GM12878 (cell line): ENCODE data around the gene CASK. TPM values are rescaled to one million over a fixed set of nuclear protein-coding genes. Genes with fewer than 3 reads are reported as not detected.
A peak's percentile ranks its signal among the peaks of the same experiment; 100 is the strongest.

Source experiments
- ATAC-seq: fragments of 200-7000 bp; cut with Tn5 transposase; 3 replicates; pipeline ENCODE4 v1.9.1; 2020; ENCODE audit warnings: mild to moderate bottlenecking, moderate library complexity
- BruUV-seq: library from RNA; stranded (reverse); fragments of 400-500 nt; replicated peaks from 2 replicates; lab custom pipeline; 2021; lab: Mats Ljungman, UMichigan
- CTCF ChIA-PET: fragments of 300-600 bp; sonication (Branson Sonifier 250); formaldehyde crosslinking; extraction: SDS; loops from one replicate; lab custom pipeline; 2021; ENCODE audit warnings: inconsistent platforms; lab: Yijun Ruan, JAX
- POLR2A ChIA-PET: fragments of 350-600 bp; formaldehyde crosslinking; extraction: SDS; loops from one replicate; lab custom pipeline; 2021; ENCODE audit warnings: inconsistent platforms; lab: Charles Lee
- RAD21 ChIA-PET: fragments of 300-600 bp; sonication (Branson Sonifier 250); formaldehyde crosslinking; loops from one replicate; lab custom pipeline; 2023; ENCODE audit warnings: antibody characterized with exemption; ENCODE audit not compliant: unreplicated experiment; lab: Charles Lee
- SMC1A ChIA-PET: fragments of 300-600 bp; sonication (Branson Sonifier 250); formaldehyde crosslinking; loops from one replicate; lab custom pipeline; 2023; ENCODE audit not compliant: unreplicated experiment, uncharacterized antibody; lab: Charles Lee
- DNase-seq: peaks from one replicate; pipeline ENCODE4 v3.0.0-alpha.2; 2011; ENCODE audit warnings: low read depth, low spot score
- FAIRE-seq: peaks from 3 replicates; lab custom pipeline; 2011; peaks lifted over from hg19 to GRCh38; lab: Jason Lieb, UNC
- H2AFZ ChIP-seq: 2 replicates; pipeline ENCODE4 v1.6.0; 2011; ENCODE audit warnings: low read depth, low read length, control low read depth; ENCODE audit not compliant: control insufficient read depth
- H3K27ac ChIP-seq: 2 replicates; pipeline ENCODE4 v1.5.1; 2011; ENCODE audit warnings: control low read depth; ENCODE audit not compliant: control insufficient read depth, insufficient read depth
- H3K27me3 ChIP-seq, 2 experiments: replicated peaks in 1 of 2; 2 replicates each; pipeline versions ENCODE4 v1.6.0 to v1.6.1; 2011; ENCODE audit warnings: low read length in 1 of 2; ENCODE audit not compliant: control insufficient read depth in 2 of 2, insufficient read depth in 2 of 2
- H3K36me3 ChIP-seq, 2 experiments: 2 replicates each; pipeline ENCODE4 v1.5.1; 2011; ENCODE audit warnings: low read length in 1 of 2; ENCODE audit not compliant: control insufficient read depth in 2 of 2, insufficient read depth in 2 of 2
- H3K4me1 ChIP-seq: 2 replicates; pipeline ENCODE4 v1.6.1; 2011; ENCODE audit warnings: mild to moderate bottlenecking, low read length, moderate library complexity, mixed read lengths; ENCODE audit not compliant: control insufficient read depth, insufficient read depth
- H3K4me2 ChIP-seq: 2 replicates; pipeline ENCODE4 v1.6.0; 2011; ENCODE audit warnings: control low read depth; ENCODE audit not compliant: control insufficient read depth, insufficient read depth
- H3K4me3 ChIP-seq: fragments of 200-600 bp; sonication (generic); 2 replicates; pipeline ENCODE4 v1.5.1; 2016
- H3K79me2 ChIP-seq: 2 replicates; pipeline ENCODE4 v1.6.0; 2011; ENCODE audit warnings: low read length; ENCODE audit not compliant: control insufficient read depth, insufficient read depth
- H3K9ac ChIP-seq: 2 replicates; pipeline ENCODE4 v1.8.0; 2011; ENCODE audit warnings: low read length, control low read depth, mixed read lengths; ENCODE audit not compliant: control insufficient read depth, insufficient read depth
- H3K9me3 ChIP-seq: replicated peaks from 3 replicates; pipeline ENCODE4 v1.5.1; 2011; ENCODE audit warnings: mild to moderate bottlenecking, low read length; ENCODE audit not compliant: control insufficient read depth, insufficient read depth
- H4K20me1 ChIP-seq: 2 replicates; pipeline ENCODE4 v1.6.0; 2011; ENCODE audit not compliant: control insufficient read depth, insufficient read depth
- BCL11A ChIP-seq: IDR thresholded peaks from 2 replicates; pipeline ENCODE4 v1.6.1; 2011; ENCODE audit warnings: low read depth, low read length
- BHLHE40 ChIP-seq, 2 experiments: fragments of 450-650 bp in 1 of 2; IDR thresholded peaks; 2 replicates each; pipeline ENCODE4 v1.6.1; 2011 to 2017; ENCODE audit warnings: low read depth in 2 of 2, borderline replicate concordance in 1 of 2, improper control_type of control experiment in 1 of 2, low read length in 1 of 2, mild to moderate bottlenecking in 1 of 2
- CHD1 ChIP-seq: IDR thresholded peaks from 2 replicates; pipeline ENCODE4 v1.6.1; 2012; ENCODE audit warnings: low read depth, low read length, improper control_type of control experiment
- EP300 ChIP-seq, 2 experiments: fragments of 150-350 bp in 1 of 2; IDR thresholded peaks; 2 replicates each; pipeline ENCODE4 v1.6.1; 2011 to 2012; ENCODE audit warnings: low read depth in 2 of 2, low read length in 2 of 2, borderline replicate concordance in 1 of 2, improper control_type of control experiment in 1 of 2, inconsistent platforms in 1 of 2; ENCODE audit not compliant: control insufficient read depth in 1 of 2
- EZH2 ChIP-seq: IDR thresholded peaks from 2 replicates; pipeline ENCODE4 v1.6.1; 2012; ENCODE audit warnings: low read depth, mild to moderate bottlenecking, control low read depth, inconsistent platforms, low read length, borderline replicate concordance; ENCODE audit not compliant: control insufficient read depth
- IKZF1 ChIP-seq: fragments of 450-650 bp; conservative IDR thresholded peaks from 2 replicates; pipeline ENCODE4 v1.6.1; 2017; ENCODE audit warnings: antibody characterized with exemption, mild to moderate bottlenecking
- IKZF2 ChIP-seq, 2 experiments: fragments of 450-650 bp; IDR thresholded peaks; 2 replicates each; pipeline ENCODE4 v1.6.1; 2017; ENCODE audit warnings: mild to moderate bottlenecking in 2 of 2, moderate library complexity in 2 of 2
- KDM1A ChIP-seq: fragments of 200-600 bp; sonication (generic); IDR thresholded peaks from 2 replicates; pipeline ENCODE4 v1.6.1; 2016; ENCODE audit warnings: borderline replicate concordance
- PAX5 ChIP-seq: IDR thresholded peaks from 2 replicates; pipeline ENCODE4 v1.6.1; 2011; ENCODE audit warnings: low read depth, low read length, borderline replicate concordance
- POLR2AphosphoS5 ChIP-seq: IDR thresholded peaks from 2 replicates; pipeline ENCODE4 v1.6.1; 2011; ENCODE audit warnings: mild to moderate bottlenecking, low read length, inconsistent platforms
- POU2F2 ChIP-seq: IDR thresholded peaks from 3 replicates; pipeline ENCODE4 v1.6.1; 2011; ENCODE audit warnings: low read depth, mild to moderate bottlenecking, low read length, borderline replicate concordance
- RAD21 ChIP-seq: IDR thresholded peaks from 2 replicates; pipeline ENCODE4 v1.6.1; 2011; ENCODE audit warnings: mild to moderate bottlenecking, low read depth, low read length, moderate library complexity; ENCODE audit not compliant: insufficient read depth
- RAD51 ChIP-seq: fragments of 450-650 bp; IDR thresholded peaks from 2 replicates; pipeline ENCODE4 v1.6.1; 2016; ENCODE audit warnings: moderate library complexity, mild to moderate bottlenecking, inconsistent platforms
- SMAD5 ChIP-seq: IDR thresholded peaks from 2 replicates; pipeline ENCODE4 v1.6.1; 2016; ENCODE audit warnings: antibody characterized with exemption, low read depth
- SMC3 ChIP-seq: IDR thresholded peaks from 2 replicates; pipeline ENCODE4 v1.6.1; 2011; ENCODE audit warnings: low read length, improper control_type of control experiment, borderline replicate concordance
- SREBF1 ChIP-seq: IDR thresholded peaks from 2 replicates; pipeline ENCODE4 v1.6.1; 2012; ENCODE audit warnings: mild to moderate bottlenecking, low read length
- ZNF274 ChIP-seq: IDR thresholded peaks from one replicate; pipeline ENCODE4 v1.8.0; 2011; ENCODE audit not compliant: insufficient read length, insufficient read depth
- ZNF622 ChIP-seq: fragments of 450-650 bp; IDR thresholded peaks from 2 replicates; pipeline ENCODE4 v1.6.1; 2017; ENCODE audit warnings: mild to moderate bottlenecking, inconsistent platforms
- WGBS: methylation state at CpG from one replicate; pipeline ENCODE4 v1.1.6; 2016; ENCODE audit warnings: low lambda C conversion rate; ENCODE audit not compliant: insufficient replicate concordance, insufficient coverage; ENCODE audit errors: missing lambda C conversion rate; 5-methylcytosine and 5-hydroxymethylcytosine counted together
- in situ Hi-C: fragments of 300-500 bp; cut with MboI; formaldehyde crosslinking; loops from 9 replicates; pipeline ENCODE4 v1.14.3; 2018; ENCODE audit warnings: mixed read lengths
- intact Hi-C: fragments of 100-400 bp; cut with micrococcal nuclease; formaldehyde crosslinking; loops from one replicate; pipeline ENCODE4 v1.14.2; 2022; ENCODE audit not compliant: unreplicated experiment
- polyA plus RNA-seq, 11 experiments: library from polyadenylated mRNA; depleted of rRNA in 4 of 11; unstranded in 6 of 11; stranded (reverse) in 5 of 11; fragments of >200 nt; fragmentation: Nextera tagmentation in 4 of 11; fragmentation: Illumina TruSeq in 1 of 11; extraction: Ambion mirVana in 4 of 11; extraction: Trizol in 1 of 11; gene quantifications; 1 replicate in 1 of 11; 2 replicates in 10 of 11; pipeline versions ENCODE4 v1.2.1 to v1.2.3, GENCODE V29; 2011 to 2016; ENCODE audit warnings: inconsistent platforms in 2 of 11, missing spikeins in 2 of 11, low read depth in 1 of 11
- total RNA-seq, 4 experiments: library from RNA; depleted of rRNA in 3 of 4; stranded (reverse); fragments of >200 nt in 3 of 4; fragmentation: Illumina TruSeq in 1 of 4; extraction: Trizol in 1 of 4; gene quantifications; 2 replicates each; pipeline versions ENCODE4 v1.2.1 to v1.2.3, GENCODE V29; 2013 to 2021
- TF ChIP-seq, protein P1 (sequence below): IDR thresholded peaks from 2 replicates; pipeline ENCODE4 v1.6.1; 2011; ENCODE audit warnings: borderline replicate concordance, low read depth, mild to moderate bottlenecking, moderate library complexity, low read length; ENCODE audit not compliant: insufficient read depth, poor library complexity, severe bottlenecking
- TF ChIP-seq, protein P2 (sequence below), 3 experiments: IDR thresholded peaks in 2 of 3; conservative IDR thresholded peaks in 1 of 3; 2 replicates each; pipeline ENCODE4 v1.5.1; 2011; ENCODE audit warnings: low read depth in 3 of 3, low read length in 3 of 3, mild to moderate bottlenecking in 3 of 3, control low read depth in 2 of 3, moderate library complexity in 2 of 3, inconsistent platforms in 1 of 3, mixed read lengths in 1 of 3; ENCODE audit not compliant: control insufficient read depth in 2 of 3, insufficient read depth in 1 of 3; ENCODE audit errors: extremely low read depth in 1 of 3

CASK gene
- total and polyA plus RNA-seq, 10 of the 15 experiments (the other 5 are each of a cell fraction or from before 2014, with no cell fraction given) = 0.60 to 45.9 (median 4.8) TPM

DNA sequence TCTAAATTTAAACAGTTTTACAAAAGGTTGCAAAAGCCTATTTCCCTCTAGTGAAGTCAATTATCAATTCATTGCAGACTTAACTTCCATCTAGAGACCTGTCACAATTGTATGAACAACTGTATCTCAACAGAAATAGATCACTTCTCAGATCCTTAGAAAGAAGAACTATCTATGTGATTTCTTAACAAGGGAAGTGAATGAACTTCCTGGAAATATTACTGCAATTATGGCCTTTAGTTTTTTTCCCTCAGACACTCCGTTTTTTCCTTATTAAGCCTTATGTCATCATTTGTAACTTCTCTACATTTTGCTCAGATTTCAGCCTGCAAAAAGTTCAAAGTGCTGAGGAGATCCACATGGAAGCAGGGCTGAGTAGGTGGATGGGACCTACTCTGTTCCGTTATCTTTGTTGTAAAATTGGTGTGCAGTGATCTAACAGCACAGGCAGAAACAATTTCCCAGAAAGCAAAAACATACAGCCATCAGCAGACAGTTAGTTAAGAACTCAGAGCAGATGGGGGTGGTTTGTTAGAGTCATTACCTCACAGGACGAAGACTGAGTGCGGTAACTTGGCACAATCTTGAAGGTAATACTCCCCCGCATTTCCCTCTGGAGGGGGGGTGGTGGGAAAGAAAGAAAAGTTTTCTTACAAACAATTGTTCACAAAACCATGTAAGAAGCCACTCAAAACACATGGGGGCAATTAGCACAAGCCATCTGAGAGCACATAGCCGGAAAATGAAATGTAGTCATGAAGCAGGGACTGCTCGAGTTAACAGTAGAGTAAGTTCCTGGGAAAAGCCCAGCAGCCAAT lies 363.9 kb downstream of the CASK start (continued):
- TF ChIP-seq POU2F2 (no peak), SMC3 (no peak), KDM1A (no peak), CHD1 (no peak), ZNF622 (no peak), IKZF2 (IDR thresholded peaks at IDR 0.05) (no peak)
- TF ChIP-seq, protein P1, sequence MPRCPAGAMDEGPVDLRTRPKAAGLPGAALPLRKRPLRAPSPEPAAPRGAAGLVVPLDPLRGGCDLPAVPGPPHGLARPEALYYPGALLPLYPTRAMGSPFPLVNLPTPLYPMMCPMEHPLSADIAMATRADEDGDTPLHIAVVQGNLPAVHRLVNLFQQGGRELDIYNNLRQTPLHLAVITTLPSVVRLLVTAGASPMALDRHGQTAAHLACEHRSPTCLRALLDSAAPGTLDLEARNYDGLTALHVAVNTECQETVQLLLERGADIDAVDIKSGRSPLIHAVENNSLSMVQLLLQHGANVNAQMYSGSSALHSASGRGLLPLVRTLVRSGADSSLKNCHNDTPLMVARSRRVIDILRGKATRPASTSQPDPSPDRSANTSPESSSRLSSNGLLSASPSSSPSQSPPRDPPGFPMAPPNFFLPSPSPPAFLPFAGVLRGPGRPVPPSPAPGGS = no peak

DNA sequence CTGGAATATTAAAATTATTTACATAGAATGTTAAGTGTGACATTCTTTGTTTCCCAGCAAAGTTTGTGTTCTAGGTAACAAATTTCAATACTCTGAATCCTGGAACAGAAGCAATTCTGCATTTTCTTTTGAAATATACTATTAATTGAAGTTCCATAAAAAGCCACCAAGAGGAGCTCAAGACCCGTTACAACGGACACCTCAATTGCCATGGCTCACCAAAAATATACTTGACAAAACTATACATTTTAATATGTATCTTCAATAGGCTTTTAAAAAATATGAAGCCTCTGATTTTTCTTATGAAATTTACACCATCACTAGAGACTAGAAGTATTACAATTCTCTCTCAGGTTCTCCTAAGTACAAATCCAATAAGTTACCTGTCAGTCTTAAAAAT lies 364.8 kb downstream of the CASK start:
- ATAC-seq (no peak), FAIRE-seq (no peak), DNase-seq (no peak)
- no peak overlapping the region for H3K9ac ChIP-seq
- BruUV-seq = no TSS peak
- H4K20me1 ChIP-seq = no peaks in the 10 kb centered on the region
- H3K27me3 ChIP-seq = no peaks in the 10 kb centered on the region
- no peak overlapping the region for H3K27ac ChIP-seq
- no peak overlapping the region for H3K4me3 ChIP-seq
- H3K36me3 ChIP-seq = no peaks in the 10 kb centered on the region; a peak in 1 of 4 replicates
- no peak overlapping the region for H3K4me2 ChIP-seq
- 0% methylated on average over 2 of the region's 2 CpGs for WGBS
- H2AFZ ChIP-seq = no peak overlapping the region
- 0 out of 2 replicates have a peak, but pooled peaks cover 2% of the 10 kb centered on the region for H3K4me1 ChIP-seq
- intact Hi-C loops = loop anchor here (1.0 to 2.0 kb wide), 2 partner anchors 176 to 201 kb away; no protein-coding TSS in a partner anchor
- CTCF ChIA-PET = interaction anchor here (0.6 to 1.4 kb wide), 3 partner anchors 182 to 1398 kb away, joined by 3 to 23 read pairs (median 3); no protein-coding TSS in a partner anchor
- RAD21 ChIA-PET = interaction anchor here (1.8 kb wide), 1 partner anchor 202 kb away, joined by 10 read pairs; no protein-coding TSS in a partner anchor
- in situ Hi-C loops = no loop called here
- SMC1A ChIA-PET = interaction anchor here (0.6 to 1.3 kb wide), 7 partner anchors 13 to 826 kb away, joined by 3 to 5 read pairs (median 3); no protein-coding TSS in a partner anchor
- no peaks in the 10 kb centered on the region for H3K79me2 ChIP-seq
- H3K9me3 ChIP-seq = no peaks in the 10 kb centered on the region
- POLR2A ChIA-PET = no interaction called here
- no peak for TF ChIP-seq SMAD5
- TF ChIP-seq BHLHE40 (IDR thresholded peaks at IDR 0.05; ENCODE audit: borderline replicate concordance in 1 of 2, low read depth in 2 of 2, low read length in 1 of 2) = no peak
- no peak for TF ChIP-seq RAD51
- TF ChIP-seq CHD1 = no peak
- TF ChIP-seq RAD21 = peak; percentile 84
- no peak for TF ChIP-seq ZNF274
- peak; percentile 55; the same call in 1 of the 2 replicates for TF ChIP-seq SMC3
- TF ChIP-seq BCL11A = no peak
- TF ChIP-seq IKZF1 = no peak
- no peak for TF ChIP-seq SREBF1
- no peak for TF ChIP-seq PAX5
- TF ChIP-seq, protein P2, sequence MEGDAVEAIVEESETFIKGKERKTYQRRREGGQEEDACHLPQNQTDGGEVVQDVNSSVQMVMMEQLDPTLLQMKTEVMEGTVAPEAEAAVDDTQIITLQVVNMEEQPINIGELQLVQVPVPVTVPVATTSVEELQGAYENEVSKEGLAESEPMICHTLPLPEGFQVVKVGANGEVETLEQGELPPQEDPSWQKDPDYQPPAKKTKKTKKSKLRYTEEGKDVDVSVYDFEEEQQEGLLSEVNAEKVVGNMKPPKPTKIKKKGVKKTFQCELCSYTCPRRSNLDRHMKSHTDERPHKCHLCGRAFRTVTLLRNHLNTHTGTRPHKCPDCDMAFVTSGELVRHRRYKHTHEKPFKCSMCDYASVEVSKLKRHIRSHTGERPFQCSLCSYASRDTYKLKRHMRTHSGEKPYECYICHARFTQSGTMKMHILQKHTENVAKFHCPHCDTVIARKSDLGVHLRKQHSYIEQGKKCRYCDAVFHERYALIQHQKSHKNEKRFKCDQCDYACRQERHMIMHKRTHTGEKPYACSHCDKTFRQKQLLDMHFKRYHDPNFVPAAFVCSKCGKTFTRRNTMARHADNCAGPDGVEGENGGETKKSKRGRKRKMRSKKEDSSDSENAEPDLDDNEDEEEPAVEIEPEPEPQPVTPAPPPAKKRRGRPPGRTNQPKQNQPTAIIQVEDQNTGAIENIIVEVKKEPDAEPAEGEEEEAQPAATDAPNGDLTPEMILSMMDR (IDR thresholded peaks at IDR 0.05 in 2 of 3, conservative IDR thresholded peaks at IDR 0.05 in 1 of 3; ENCODE audit: control insufficient read depth in 2 of 3, extremely low read depth in 1 of 3, insufficient read depth in 1 of 3, low read depth in 3 of 3, low read length in 3 of 3) = peak; percentile 33 to 42 (median 37); a peak in 4 of 6 replicates
- TF ChIP-seq POLR2AphosphoS5 = no peak
- no peak for TF ChIP-seq ZNF622
- no peak for TF ChIP-seq EP300 (IDR thresholded peaks at IDR 0.05; ENCODE audit: borderline replicate concordance in 1 of 2, control insufficient read depth in 1 of 2, low read depth in 2 of 2, low read length in 2 of 2)
- no peak for TF ChIP-seq EZH2
